Measurements from ENCODE around the gene PGBD2. TPM values are rescaled to one million over a fixed set of nuclear protein-coding genes. Genes with fewer than 3 reads are reported as not detected.
"Not testable (repeated sequence)": the region's sequence is repeated elsewhere in the genome, so short reads cannot be mapped to it uniquely, and the experiment has no call there.

PGBD2 gene
- total RNA-seq, 4 donors from 2014 or later = 3.3 to 7.3 (median 5.4) TPM

- no peaks in the 10 kb centered on the region for H3K27me3 ChIP-seq
- no peaks in the 10 kb centered on the region for H3K9me3 ChIP-seq
- H3K27ac ChIP-seq = no peak overlapping the region
- TF ChIP-seq POLR2A (IDR thresholded peaks at IDR 0.05) (no peak), CTCF (IDR thresholded peaks at IDR 0.05) (no peak), EP300 (IDR thresholded peaks at IDR 0.05) (no peak)
- H3K36me3 ChIP-seq = no peaks in the 10 kb centered on the region
- no peak overlapping the region for H3K4me3 ChIP-seq
- WGBS, 2 donors = 66 to 71% methylated on average over 7 of the region's 7 CpGs
- peaks cover 0 to 16% (median 3%) of the 10 kb centered on the region in 4 donors for H3K4me1 ChIP-seq
- no peak for DNase-seq (ENCODE audit: low spot score in 2 of 2)
These were observed 20.6 kb downstream of the PGBD2 start for GRCh38 chr1:248926401-248927182.

- not testable (repeated sequence) for H3K36me3 ChIP-seq; H3K27me3 ChIP-seq; DNase-seq (ENCODE audit: low spot score in 2 of 2); H3K4me3 ChIP-seq; H3K27ac ChIP-seq; H3K9me3 ChIP-seq
- WGBS, 2 donors = 51 to 59% methylated on average over 3 of the region's 3 CpGs
- peaks cover 0 to 16% (median 3%) of the 10 kb centered on the region in 4 donors for H3K4me1 ChIP-seq
These were observed 21.2 kb downstream of the PGBD2 start for GRCh38 chr1:248927283-248927682.

GRCh38 chr1:248928122-248928521 is 22.1 kb downstream of the PGBD2 start:
- DNase-seq (ENCODE audit: low spot score in 2 of 2); H3K36me3 ChIP-seq; H3K4me3 ChIP-seq; H3K27me3 ChIP-seq; H3K27ac ChIP-seq; H3K9me3 ChIP-seq: not testable (repeated sequence)
- H3K4me1 ChIP-seq = peaks cover 0 to 16% (median 3%) of the 10 kb centered on the region in 4 donors

GRCh38 chr1:248930037-248930436 is 24.0 kb downstream of the PGBD2 start:
- H3K36me3 ChIP-seq; DNase-seq (ENCODE audit: low spot score in 2 of 2); H3K27ac ChIP-seq; H3K27me3 ChIP-seq; H3K4me3 ChIP-seq; H3K9me3 ChIP-seq: not testable (repeated sequence)
- peaks cover 0 to 11% (median 3%) of the 10 kb centered on the region in 4 donors for H3K4me1 ChIP-seq
- WGBS, 2 donors = 97% methylated on average over 4 of the region's 4 CpGs

GRCh38 chr1:248938173-248938809 is 32.3 kb downstream of the PGBD2 start:
- H3K36me3 ChIP-seq; H3K4me3 ChIP-seq; DNase-seq (ENCODE audit: low spot score in 2 of 2); H3K27me3 ChIP-seq; H3K4me1 ChIP-seq; H3K9me3 ChIP-seq; H3K27ac ChIP-seq: not testable (repeated sequence)
- WGBS, 2 donors = 73 to 75% methylated on average over 5 of the region's 9 CpGs

- H3K27ac ChIP-seq = not testable (repeated sequence)
These were observed 38.3 kb downstream of the PGBD2 start for GRCh38 chr1:248944134-248944999.

GRCh38 chr1:248945000-248945423 is 39.0 kb downstream of the PGBD2 start:
- not testable (repeated sequence) for H3K27me3 ChIP-seq; H3K4me3 ChIP-seq; H3K27ac ChIP-seq; H3K9me3 ChIP-seq; H3K36me3 ChIP-seq; DNase-seq (ENCODE audit: low spot score in 2 of 2); H3K4me1 ChIP-seq
- WGBS, 2 donors = 81 to 87% methylated on average over 18 to 31 of the region's 33 CpGs

More at GRCh38 chr1:248944134-248944999, 38.3 kb downstream of the PGBD2 start:
- not testable (repeated sequence) for H3K4me3 ChIP-seq; H3K9me3 ChIP-seq; H3K27me3 ChIP-seq; DNase-seq (ENCODE audit: low spot score in 2 of 2); H3K36me3 ChIP-seq; H3K4me1 ChIP-seq
- WGBS, 2 donors = 73 to 79% methylated on average over 10 to 20 of the region's 77 CpGs

GRCh38 chr1:248945453-248945852 is 39.4 kb downstream of the PGBD2 start:
- not testable (repeated sequence) for H3K4me1 ChIP-seq; H3K27me3 ChIP-seq; H3K36me3 ChIP-seq; H3K27ac ChIP-seq; H3K9me3 ChIP-seq; H3K4me3 ChIP-seq; DNase-seq (ENCODE audit: low spot score in 2 of 2)
- 86% methylated on average over 13 of the region's 13 CpGs for WGBS, 2 donors

GRCh38 chr1:248945856-248946416 is 39.9 kb downstream of the PGBD2 start:
- not testable (repeated sequence) for H3K27me3 ChIP-seq; H3K4me1 ChIP-seq; DNase-seq (ENCODE audit: low spot score in 2 of 2); H3K27ac ChIP-seq; H3K9me3 ChIP-seq; H3K36me3 ChIP-seq; H3K4me3 ChIP-seq
